DND-41 (cell line): ENCODE results near the gene TMX4.

ENCODE experiments used
- ATAC-seq: fragments of 200-7000 bp; cut with Tn5 transposase; 3 replicates; pipeline ENCODE4 v1.9.1; 2021; ENCODE audit warnings: low read depth; ENCODE audit not compliant: insufficient read depth
- DNase-seq: peaks from one replicate; pipeline ENCODE4 v3.0.0-alpha.2; 2020
- H2AFZ ChIP-seq: 2 replicates; pipeline ENCODE4 v1.6.0; 2012; ENCODE audit warnings: low read depth, low read length
- H3K27ac ChIP-seq: 2 replicates; pipeline ENCODE4 v1.5.1; 2012; ENCODE audit warnings: low read length, inconsistent platforms
- H3K27me3 ChIP-seq: fragments of 200-600 bp; sonication (generic); 2 replicates; pipeline ENCODE4 v1.6.0; 2012; ENCODE audit warnings: low read length, mild to moderate bottlenecking, inconsistent platforms; ENCODE audit not compliant: insufficient read depth, poor library complexity
- H3K36me3 ChIP-seq: 2 replicates; pipeline ENCODE4 v1.5.1; 2012; ENCODE audit warnings: low read length, inconsistent platforms; ENCODE audit not compliant: insufficient read depth
- H3K4me1 ChIP-seq: 2 replicates; pipeline ENCODE4 v1.5.1; 2012; ENCODE audit warnings: mild to moderate bottlenecking, low read length; ENCODE audit not compliant: insufficient read depth
- H3K4me2 ChIP-seq: 2 replicates; pipeline ENCODE4 v1.6.0; 2012; ENCODE audit warnings: mild to moderate bottlenecking, moderate library complexity, low read length, inconsistent platforms; ENCODE audit not compliant: insufficient read depth
- H3K4me3 ChIP-seq, 2 experiments: fragments of 200-600 bp in 1 of 2; shearing (Covaris generic) in 1 of 2; 2 replicates each; pipeline ENCODE4 v1.5.1; 2012 to 2016; ENCODE audit warnings: inconsistent platforms in 2 of 2, low read length in 2 of 2, mild to moderate bottlenecking in 2 of 2, low read depth in 1 of 2, moderate library complexity in 1 of 2
- H3K79me2 ChIP-seq: 2 replicates; pipeline ENCODE4 v1.6.0; 2012; ENCODE audit warnings: low read length, inconsistent platforms; ENCODE audit not compliant: insufficient read depth
- H3K9ac ChIP-seq: 2 replicates; pipeline ENCODE4 v1.6.0; 2012; ENCODE audit warnings: low read depth, mild to moderate bottlenecking, inconsistent platforms, low read length, moderate library complexity
- H3K9me3 ChIP-seq: 2 replicates; pipeline ENCODE4 v1.5.1; 2012; ENCODE audit warnings: low read length, moderate library complexity, mild to moderate bottlenecking, inconsistent platforms; ENCODE audit not compliant: insufficient read depth, severe bottlenecking
- H4K20me1 ChIP-seq: 2 replicates; pipeline ENCODE4 v1.6.0; 2012; ENCODE audit warnings: low read length; ENCODE audit not compliant: insufficient read depth
- EZH2 ChIP-seq: IDR thresholded peaks from 3 replicates; pipeline ENCODE4 v1.6.1; 2012; ENCODE audit warnings: borderline replicate concordance, low read depth, mild to moderate bottlenecking, moderate library complexity, low read length, inconsistent platforms; ENCODE audit not compliant: severe bottlenecking
- TF ChIP-seq, protein P1 (sequence below): IDR thresholded peaks from 2 replicates; pipeline ENCODE4 v1.5.1; 2012; ENCODE audit warnings: borderline replicate concordance, low read length, moderate library complexity, mild to moderate bottlenecking; ENCODE audit not compliant: poor library complexity, severe bottlenecking; ENCODE audit errors: extremely low read depth

TMX4 gene

DNA sequence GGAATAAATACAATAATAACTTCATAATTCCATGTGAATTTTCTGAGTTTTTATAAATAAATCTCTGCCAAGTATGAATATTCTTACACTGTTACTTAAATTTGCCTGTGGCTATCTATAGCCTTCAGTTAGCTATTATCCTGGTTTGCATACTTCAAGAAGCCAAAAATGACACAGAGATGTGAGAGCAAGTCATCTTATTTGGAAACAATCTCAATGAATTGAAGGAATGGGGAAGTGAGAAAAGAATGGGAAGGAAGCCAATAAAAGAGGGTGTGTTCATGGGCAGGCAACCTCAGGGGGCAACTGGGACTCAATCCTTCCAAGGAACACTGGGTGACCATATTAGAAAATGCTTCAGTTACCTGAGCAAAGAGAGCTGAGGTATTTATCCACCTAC lies 89.2 kb downstream of the TMX4 start:
- H3K4me1 ChIP-seq, result no peaks in the 10 kb centered on the region
- TF ChIP-seq, protein P1, sequence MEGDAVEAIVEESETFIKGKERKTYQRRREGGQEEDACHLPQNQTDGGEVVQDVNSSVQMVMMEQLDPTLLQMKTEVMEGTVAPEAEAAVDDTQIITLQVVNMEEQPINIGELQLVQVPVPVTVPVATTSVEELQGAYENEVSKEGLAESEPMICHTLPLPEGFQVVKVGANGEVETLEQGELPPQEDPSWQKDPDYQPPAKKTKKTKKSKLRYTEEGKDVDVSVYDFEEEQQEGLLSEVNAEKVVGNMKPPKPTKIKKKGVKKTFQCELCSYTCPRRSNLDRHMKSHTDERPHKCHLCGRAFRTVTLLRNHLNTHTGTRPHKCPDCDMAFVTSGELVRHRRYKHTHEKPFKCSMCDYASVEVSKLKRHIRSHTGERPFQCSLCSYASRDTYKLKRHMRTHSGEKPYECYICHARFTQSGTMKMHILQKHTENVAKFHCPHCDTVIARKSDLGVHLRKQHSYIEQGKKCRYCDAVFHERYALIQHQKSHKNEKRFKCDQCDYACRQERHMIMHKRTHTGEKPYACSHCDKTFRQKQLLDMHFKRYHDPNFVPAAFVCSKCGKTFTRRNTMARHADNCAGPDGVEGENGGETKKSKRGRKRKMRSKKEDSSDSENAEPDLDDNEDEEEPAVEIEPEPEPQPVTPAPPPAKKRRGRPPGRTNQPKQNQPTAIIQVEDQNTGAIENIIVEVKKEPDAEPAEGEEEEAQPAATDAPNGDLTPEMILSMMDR, result no peak
- TF ChIP-seq EZH2, result no peak
- H4K20me1 ChIP-seq, result no peaks in the 10 kb centered on the region
- no peak for ATAC-seq
- H3K27ac ChIP-seq, result no peak overlapping the region
- H2AFZ ChIP-seq, result no peak overlapping the region
- DNase-seq, result no peak
- H3K27me3 ChIP-seq, result peaks cover 29% of the 10 kb centered on the region
- no peak overlapping the region for H3K4me3 ChIP-seq
- H3K36me3 ChIP-seq, result no peaks in the 10 kb centered on the region
- H3K79me2 ChIP-seq, result no peaks in the 10 kb centered on the region
- H3K4me2 ChIP-seq, result no peak overlapping the region
- H3K9me3 ChIP-seq, result no peaks in the 10 kb centered on the region
- no peak overlapping the region for H3K9ac ChIP-seq
